Mesothelial cell of epicardium (in vitro differentiated cells): ENCODE measurements around the gene JOSD2. TPM values are rescaled to one million over a fixed set of nuclear protein-coding genes. Genes with fewer than 3 reads are reported as not detected.

ENCODE experiments used
- DNase-seq, 2 experiments: peaks; one replicate each; pipeline ENCODE4 v3.0.0; 2021; ENCODE audit warnings: low spot score in 2 of 2; ENCODE audit not compliant: unreplicated experiment in 2 of 2
- H3K27ac Mint-ChIP-seq: 2 replicates; pipeline ENCODE4 v1.8.0; 2021; ENCODE audit warnings: mixed read lengths
- H3K27me3 Mint-ChIP-seq: 2 replicates; pipeline ENCODE4 v1.8.0; 2021; ENCODE audit warnings: low read depth, mixed read lengths
- H3K36me3 Mint-ChIP-seq: 2 replicates; pipeline ENCODE4 v1.8.0; 2021; ENCODE audit warnings: mixed read lengths
- H3K4me1 Mint-ChIP-seq: 2 replicates; pipeline ENCODE4 v1.8.0; 2021; ENCODE audit warnings: mixed read lengths
- H3K4me3 Mint-ChIP-seq: 2 replicates; pipeline ENCODE4 v1.8.0; 2021; ENCODE audit warnings: mild to moderate bottlenecking, moderate library complexity, mixed read lengths
- H3K9me3 Mint-ChIP-seq: 2 replicates; pipeline ENCODE4 v1.8.0; 2021; ENCODE audit warnings: mixed read lengths
- CTCF ChIP-seq: fragments of 200-600 bp; sonication (generic); IDR thresholded peaks from one replicate; pipeline ENCODE4 v1.5.0; 2021; ENCODE audit warnings: antibody characterized with exemption; ENCODE audit not compliant: unreplicated experiment
- total RNA-seq: library from RNA; stranded (reverse); gene quantifications from 3 replicates; pipeline ENCODE4 v1.2.1, GENCODE V29; 2021

The JOSD2 gene
- total RNA-seq, 1 donor from 2014 or later = 17.5 TPM

- no peaks in the 10 kb centered on the region for H3K9me3 Mint-ChIP-seq
- peaks cover 93% of the 10 kb centered on the region for H3K27me3 Mint-ChIP-seq
- peak overlapping the region; percentile 87 for H3K27ac Mint-ChIP-seq
- peaks cover 17% of the 10 kb centered on the region for H3K4me1 Mint-ChIP-seq
- peak overlapping the region; percentile 91 for H3K4me3 Mint-ChIP-seq
- no peaks in the 10 kb centered on the region for H3K36me3 Mint-ChIP-seq
- peak; percentile 95 for TF ChIP-seq CTCF
- peak; percentile 82 to 92 for DNase-seq
Measured at GRCh38 chr19:50556282-50557008, 45.5 kb upstream of the JOSD2 start.

- Mint-ChIP-seq H3K4me1 (peaks cover 17% of the 10 kb centered on the region), H3K27ac (no peak overlapping the region), H3K9me3 (no peaks in the 10 kb centered on the region), H3K4me3 (peak overlapping the region; percentile 91), H3K27me3 (peaks cover 89% of the 10 kb centered on the region), H3K36me3 (no peaks in the 10 kb centered on the region)
- DNase-seq = no peak
- no peak for TF ChIP-seq CTCF
Measured at GRCh38 chr19:50555450-50556281, 44.7 kb upstream of the JOSD2 start.

GRCh38 chr19:50555033-50555432 is 44.0 kb upstream of the JOSD2 start:
- no peak overlapping the region for H3K27ac Mint-ChIP-seq
- no peak for TF ChIP-seq CTCF
- no peaks in the 10 kb centered on the region for H3K9me3 Mint-ChIP-seq
- H3K27me3 Mint-ChIP-seq = peaks cover 90% of the 10 kb centered on the region
- H3K4me1 Mint-ChIP-seq = peaks cover 20% of the 10 kb centered on the region
- DNase-seq = no peak
- no peaks in the 10 kb centered on the region for H3K36me3 Mint-ChIP-seq
- no peak overlapping the region for H3K4me3 Mint-ChIP-seq

- Mint-ChIP-seq H3K4me1 (peaks cover 20% of the 10 kb centered on the region), H3K36me3 (no peaks in the 10 kb centered on the region), H3K27ac (no peak overlapping the region), H3K27me3 (peaks cover 90% of the 10 kb centered on the region), H3K4me3 (no peak overlapping the region), H3K9me3 (no peaks in the 10 kb centered on the region)
- TF ChIP-seq CTCF = no peak
- no peak for DNase-seq
Measured at GRCh38 chr19:50554212-50554611, 43.2 kb upstream of the JOSD2 start.

- no peak overlapping the region for H3K27ac Mint-ChIP-seq
- no peak for DNase-seq
- H3K4me3 Mint-ChIP-seq = no peak overlapping the region
- H3K4me1 Mint-ChIP-seq = peaks cover 20% of the 10 kb centered on the region
- no peaks in the 10 kb centered on the region for H3K36me3 Mint-ChIP-seq
- peaks cover 84% of the 10 kb centered on the region for H3K27me3 Mint-ChIP-seq
- no peaks in the 10 kb centered on the region for H3K9me3 Mint-ChIP-seq
- no peak for TF ChIP-seq CTCF
Measured at GRCh38 chr19:50553134-50553703, 42.2 kb upstream of the JOSD2 start.
